ENCODE results near the gene ADGRE1.

Gene ADGRE1

DNA sequence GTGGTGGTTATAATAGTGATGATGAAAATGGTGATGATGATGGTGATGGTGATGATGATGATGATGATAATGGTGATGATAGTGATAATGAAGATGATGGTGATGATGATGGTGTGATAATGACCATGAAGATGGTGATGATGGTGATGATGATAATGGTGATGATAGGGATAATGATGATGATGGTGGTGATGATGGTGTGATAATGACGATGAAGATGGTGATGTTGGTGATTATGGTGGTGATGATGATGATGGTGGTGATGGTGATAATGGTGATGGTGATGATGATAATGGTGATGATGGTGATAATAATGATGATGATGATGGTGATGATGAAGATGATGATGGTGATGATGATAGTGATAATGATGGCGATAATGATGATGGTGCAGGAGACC is 1.6 kb downstream of the ADGRE1 start (continued):
- TF ChIP-seq, protein P1, sequence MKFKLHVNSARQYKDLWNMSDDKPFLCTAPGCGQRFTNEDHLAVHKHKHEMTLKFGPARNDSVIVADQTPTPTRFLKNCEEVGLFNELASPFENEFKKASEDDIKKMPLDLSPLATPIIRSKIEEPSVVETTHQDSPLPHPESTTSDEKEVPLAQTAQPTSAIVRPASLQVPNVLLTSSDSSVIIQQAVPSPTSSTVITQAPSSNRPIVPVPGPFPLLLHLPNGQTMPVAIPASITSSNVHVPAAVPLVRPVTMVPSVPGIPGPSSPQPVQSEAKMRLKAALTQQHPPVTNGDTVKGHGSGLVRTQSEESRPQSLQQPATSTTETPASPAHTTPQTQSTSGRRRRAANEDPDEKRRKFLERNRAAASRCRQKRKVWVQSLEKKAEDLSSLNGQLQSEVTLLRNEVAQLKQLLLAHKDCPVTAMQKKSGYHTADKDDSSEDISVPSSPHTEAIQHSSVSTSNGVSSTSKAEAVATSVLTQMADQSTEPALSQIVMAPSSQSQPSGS (tag by site-specific recombination; IDR thresholded peaks at IDR 0.05; ENCODE audit: low read depth) = 0 out of 2 replicates have a peak, but pooled peaks have one; percentile 42

DNA sequence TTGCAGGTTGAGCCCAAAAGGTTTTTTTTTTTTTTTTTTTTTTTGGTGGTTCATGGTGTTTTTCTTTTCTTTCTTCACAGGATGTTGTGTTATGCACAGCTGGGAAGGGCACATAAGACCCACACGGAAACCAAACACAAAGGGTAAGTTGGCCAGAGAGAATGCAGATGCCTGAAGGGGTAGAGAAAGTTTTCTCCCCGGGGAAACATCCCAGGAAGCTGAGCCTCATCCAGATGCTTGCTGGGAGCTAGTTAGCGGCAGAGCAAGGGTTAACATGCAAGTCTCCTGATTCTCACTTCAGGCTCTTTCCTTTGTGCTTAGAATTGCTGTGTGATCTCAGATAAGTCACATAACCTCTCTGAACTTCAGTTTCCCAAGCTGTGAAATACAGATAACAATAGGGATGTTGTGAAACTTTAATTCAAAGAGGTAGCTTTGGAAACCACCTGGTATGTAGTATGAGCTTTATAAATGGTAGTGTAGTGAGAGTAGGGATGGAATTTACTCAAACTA is 3.1 kb downstream of the ADGRE1 start:
- H3K4me3 ChIP-seq (ENCODE audit: low read depth, low read length) = no peak overlapping the region
- no peak overlapping the region for H3K27ac ChIP-seq (ENCODE audit: extremely low read depth, low read depth, low read length)
- H3K9me3 ChIP-seq (ENCODE audit: control insufficient read depth, insufficient read depth, low read depth, low read length) = no peaks in the 10 kb centered on the region; the same call in 1 of the 2 replicates
- ChIA-PET POLR2A (no interaction called here), CTCF (interaction anchor here (0.6 kb wide), 2 partner anchors 26 to 50 kb away, joined by 3 to 5 read pairs; no protein-coding TSS in a partner anchor)
- TF ChIP-seq ZNF169 (tag by site-specific recombination; IDR thresholded peaks at IDR 0.05) (no peak), ZEB2 (tag by site-specific recombination; IDR thresholded peaks at IDR 0.05) (no peak), MZF1 (tag by site-specific recombination; IDR thresholded peaks at IDR 0.05; ENCODE audit: borderline replicate concordance) (no peak), KLF10 (tag by site-specific recombination; IDR thresholded peaks at IDR 0.05) (no peak), ZNF473 (tag by site-specific recombination; IDR thresholded peaks at IDR 0.05) (no peak), ZNF747 (tag by site-specific recombination; IDR thresholded peaks at IDR 0.05) (no peak), ELK4 (IDR thresholded peaks at IDR 0.05; ENCODE audit: borderline replicate concordance, low read depth, low read length) (no peak), KLF7 (tag by site-specific recombination; IDR thresholded peaks at IDR 0.05; ENCODE audit: borderline replicate concordance) (no peak)
- TF ChIP-seq, protein P2, sequence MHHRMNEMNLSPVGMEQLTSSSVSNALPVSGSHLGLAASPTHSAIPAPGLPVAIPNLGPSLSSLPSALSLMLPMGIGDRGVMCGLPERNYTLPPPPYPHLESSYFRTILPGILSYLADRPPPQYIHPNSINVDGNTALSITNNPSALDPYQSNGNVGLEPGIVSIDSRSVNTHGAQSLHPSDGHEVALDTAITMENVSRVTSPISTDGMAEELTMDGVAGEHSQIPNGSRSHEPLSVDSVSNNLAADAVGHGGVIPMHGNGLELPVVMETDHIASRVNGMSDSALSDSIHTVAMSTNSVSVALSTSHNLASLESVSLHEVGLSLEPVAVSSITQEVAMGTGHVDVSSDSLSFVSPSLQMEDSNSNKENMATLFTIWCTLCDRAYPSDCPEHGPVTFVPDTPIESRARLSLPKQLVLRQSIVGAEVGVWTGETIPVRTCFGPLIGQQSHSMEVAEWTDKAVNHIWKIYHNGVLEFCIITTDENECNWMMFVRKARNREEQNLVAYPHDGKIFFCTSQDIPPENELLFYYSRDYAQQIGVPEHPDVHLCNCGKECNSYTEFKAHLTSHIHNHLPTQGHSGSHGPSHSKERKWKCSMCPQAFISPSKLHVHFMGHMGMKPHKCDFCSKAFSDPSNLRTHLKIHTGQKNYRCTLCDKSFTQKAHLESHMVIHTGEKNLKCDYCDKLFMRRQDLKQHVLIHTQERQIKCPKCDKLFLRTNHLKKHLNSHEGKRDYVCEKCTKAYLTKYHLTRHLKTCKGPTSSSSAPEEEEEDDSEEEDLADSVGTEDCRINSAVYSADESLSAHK (tag by site-specific recombination; IDR thresholded peaks at IDR 0.05) = no peak
- no peaks in the 10 kb centered on the region for H3K4me1 ChIP-seq (ENCODE audit: control insufficient read depth, insufficient read depth, low read length)
- H3K36me3 ChIP-seq (ENCODE audit: control insufficient read depth in 2 of 2, insufficient read depth in 1 of 2, low read length in 2 of 2) = no peaks in the 10 kb centered on the region

- no peak overlapping the region for H3K4me3 ChIP-seq (ENCODE audit: low read depth, low read length)
- H3K36me3 ChIP-seq (ENCODE audit: control insufficient read depth in 2 of 2, insufficient read depth in 1 of 2, low read length in 2 of 2) = no peaks in the 10 kb centered on the region
- H3K4me1 ChIP-seq (ENCODE audit: control insufficient read depth, insufficient read depth, low read length) = no peaks in the 10 kb centered on the region
- POLR2A ChIA-PET = no interaction called here
- no peaks in the 10 kb centered on the region; the same call in 1 of the 2 replicates for H3K9me3 ChIP-seq (ENCODE audit: control insufficient read depth, insufficient read depth, low read depth, low read length)
- no peak overlapping the region for H3K27ac ChIP-seq (ENCODE audit: extremely low read depth, low read depth, low read length)
- CTCF ChIA-PET = interaction anchor here (0.6 kb wide), 1 partner anchor 26 kb away, joined by 3 read pairs; no protein-coding TSS in a partner anchor
- TF ChIP-seq EGR2 (tag by site-specific recombination; IDR thresholded peaks at IDR 0.05; ENCODE audit: low read depth) = no peak
- TF ChIP-seq ZNF26 (tag by site-specific recombination; IDR thresholded peaks at IDR 0.05) = no peak
- TF ChIP-seq REPIN1 (tag by site-specific recombination; IDR thresholded peaks at IDR 0.05; ENCODE audit: low read depth) = no peak
- TF ChIP-seq ZNF146 (tag by site-specific recombination; IDR thresholded peaks at IDR 0.05) = no peak
- TF ChIP-seq ZNF391 (tag by site-specific recombination; IDR thresholded peaks at IDR 0.05; ENCODE audit: borderline replicate concordance, low read depth) = no peak
- TF ChIP-seq, protein P3, sequence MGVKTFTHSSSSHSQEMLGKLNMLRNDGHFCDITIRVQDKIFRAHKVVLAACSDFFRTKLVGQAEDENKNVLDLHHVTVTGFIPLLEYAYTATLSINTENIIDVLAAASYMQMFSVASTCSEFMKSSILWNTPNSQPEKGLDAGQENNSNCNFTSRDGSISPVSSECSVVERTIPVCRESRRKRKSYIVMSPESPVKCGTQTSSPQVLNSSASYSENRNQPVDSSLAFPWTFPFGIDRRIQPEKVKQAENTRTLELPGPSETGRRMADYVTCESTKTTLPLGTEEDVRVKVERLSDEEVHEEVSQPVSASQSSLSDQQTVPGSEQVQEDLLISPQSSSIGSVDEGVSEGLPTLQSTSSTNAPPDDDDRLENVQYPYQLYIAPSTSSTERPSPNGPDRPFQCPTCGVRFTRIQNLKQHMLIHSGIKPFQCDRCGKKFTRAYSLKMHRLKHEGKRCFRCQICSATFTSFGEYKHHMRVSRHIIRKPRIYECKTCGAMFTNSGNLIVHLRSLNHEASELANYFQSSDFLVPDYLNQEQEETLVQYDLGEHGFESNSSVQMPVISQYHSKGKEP (tag by site-specific recombination; IDR thresholded peaks at IDR 0.05) = no peak
- TF ChIP-seq ZBTB1 (tag by site-specific recombination; IDR thresholded peaks at IDR 0.05) = no peak
- TF ChIP-seq ZNF707 (tag by site-specific recombination; IDR thresholded peaks at IDR 0.05) = no peak
- TF ChIP-seq ZNF560 (tag by site-specific recombination; IDR thresholded peaks at IDR 0.05; ENCODE audit: borderline replicate concordance) = no peak
- TF ChIP-seq GFI1B (tag by site-specific recombination; IDR thresholded peaks at IDR 0.05) = no peak
- TF ChIP-seq, protein P4, sequence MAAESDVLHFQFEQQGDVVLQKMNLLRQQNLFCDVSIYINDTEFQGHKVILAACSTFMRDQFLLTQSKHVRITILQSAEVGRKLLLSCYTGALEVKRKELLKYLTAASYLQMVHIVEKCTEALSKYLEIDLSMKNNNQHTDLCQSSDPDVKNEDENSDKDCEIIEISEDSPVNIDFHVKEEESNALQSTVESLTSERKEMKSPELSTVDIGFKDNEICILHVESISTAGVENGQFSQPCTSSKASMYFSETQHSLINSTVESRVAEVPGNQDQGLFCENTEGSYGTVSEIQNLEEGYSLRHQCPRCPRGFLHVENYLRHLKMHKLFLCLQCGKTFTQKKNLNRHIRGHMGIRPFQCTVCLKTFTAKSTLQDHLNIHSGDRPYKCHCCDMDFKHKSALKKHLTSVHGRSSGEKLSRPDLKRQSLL (tag by site-specific recombination; IDR thresholded peaks at IDR 0.05) = no peak
- TF ChIP-seq ZNF626 (tag by site-specific recombination; IDR thresholded peaks at IDR 0.05) = no peak
- TF ChIP-seq ZNF274 (IDR thresholded peaks at IDR 0.05; ENCODE audit: low read length) = no peak
- no peak for TF ChIP-seq ZNF274 (tag by site-specific recombination; IDR thresholded peaks at IDR 0.05; ENCODE audit: borderline replicate concordance)
- no peak for TF ChIP-seq BCL11A (tag by site-specific recombination; IDR thresholded peaks at IDR 0.05; ENCODE audit: low read depth)
Observed at GRCh38 chr19:6890938-6891337, 3.6 kb downstream of the ADGRE1 start.
